ENCODE results near the gene CAPG. TPM values are rescaled to one million over a fixed set of nuclear protein-coding genes. Genes with fewer than 3 reads are reported as not detected.
A peak's percentile ranks its signal among the peaks of the same experiment; 100 is the strongest.

The CAPG gene
- total RNA-seq, 1 experiment from 2014 or later: 0.63 TPM

DNA sequence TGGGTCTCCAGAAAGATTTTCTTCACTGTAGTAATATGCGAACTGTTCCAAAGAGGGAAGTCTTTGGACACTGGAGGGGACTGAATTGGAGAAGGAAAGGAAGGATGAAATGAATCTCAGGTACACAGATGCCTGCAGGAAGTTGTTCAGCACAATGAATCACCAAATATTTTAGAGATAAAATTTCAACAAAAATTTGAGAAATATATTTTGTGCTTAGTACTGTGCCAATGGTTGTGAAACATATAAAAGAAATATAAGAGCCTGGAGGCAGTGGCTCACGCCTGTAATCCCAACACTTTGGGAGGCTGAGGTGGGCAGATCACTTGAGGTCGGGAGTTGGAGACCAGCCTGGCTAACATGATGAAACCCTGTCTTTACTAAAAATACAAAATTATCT, 52.4 kb downstream of the CAPG start:
- Histone ChIP-seq H2AFZ (ENCODE audit: low read length) (no peak overlapping the region), H3K4me2 (ENCODE audit: low read depth, low read length, poor library complexity, severe bottlenecking) (no peak overlapping the region), H3K4me1 (ENCODE audit: low read length) (peaks cover 23% of the 10 kb centered on the region), H3K9me2 (replicated peaks; ENCODE audit: insufficient read depth, low read length) (no peaks in the 10 kb centered on the region), H3K4me3 (ENCODE audit: low read length) (no peak overlapping the region), H3K9ac (ENCODE audit: low read length) (no peak overlapping the region), H3K9me3 (ENCODE audit: low read length) (no peaks in the 10 kb centered on the region), H3K79me2 (ENCODE audit: low read length) (peaks cover 38% of the 10 kb centered on the region), H4K20me1 (ENCODE audit: insufficient read depth, low read depth, low read length) (no peaks in the 10 kb centered on the region), H3K36me3 (ENCODE audit: insufficient read depth, low read length) (peaks cover 5% of the 10 kb centered on the region; the same call in 1 of the 2 replicates), H3K27me3 (ENCODE audit: low read length) (no peaks in the 10 kb centered on the region), H3K27ac (ENCODE audit: low read length) (no peak overlapping the region)
- no peak for DNase-seq

DNA sequence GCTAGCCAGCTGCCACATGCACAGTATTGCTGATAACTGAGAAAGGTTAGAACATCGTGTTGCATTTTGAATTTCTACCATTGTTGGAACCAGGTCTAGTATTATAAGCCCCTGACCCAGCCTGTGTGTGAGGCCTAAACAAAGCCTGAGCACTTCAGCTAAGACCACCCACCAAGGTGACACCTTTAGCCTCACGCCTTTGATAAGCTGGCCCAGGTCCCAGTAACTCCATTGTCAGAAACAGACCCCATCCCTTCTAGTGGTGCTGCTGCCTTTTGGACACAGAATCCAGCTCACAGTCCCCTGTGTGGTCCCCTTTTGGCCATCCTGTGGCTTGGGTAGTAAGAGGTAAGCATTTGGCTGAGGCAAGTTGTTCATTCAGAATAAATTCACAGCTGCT, 54.0 kb downstream of the CAPG start:
- H3K27ac ChIP-seq (ENCODE audit: low read length): no peak overlapping the region
- H3K4me1 ChIP-seq (ENCODE audit: low read length): peaks cover 25% of the 10 kb centered on the region
- no peak for DNase-seq
- no peaks in the 10 kb centered on the region for H3K9me2 ChIP-seq (replicated peaks; ENCODE audit: insufficient read depth, low read length)
- no peaks in the 10 kb centered on the region for H4K20me1 ChIP-seq (ENCODE audit: insufficient read depth, low read depth, low read length)
- H3K9ac ChIP-seq (ENCODE audit: low read length): peak overlapping the region; percentile 72
- no peaks in the 10 kb centered on the region for H3K27me3 ChIP-seq (ENCODE audit: low read length)
- H3K36me3 ChIP-seq (ENCODE audit: insufficient read depth, low read length): peaks cover 5% of the 10 kb centered on the region; the same call in 1 of the 2 replicates
- no peaks in the 10 kb centered on the region for H3K9me3 ChIP-seq (ENCODE audit: low read length)
- H3K4me3 ChIP-seq (ENCODE audit: low read length): no peak overlapping the region
- H2AFZ ChIP-seq (ENCODE audit: low read length): no peak overlapping the region
- H3K79me2 ChIP-seq (ENCODE audit: low read length): peaks cover 44% of the 10 kb centered on the region
- H3K4me2 ChIP-seq (ENCODE audit: low read depth, low read length, poor library complexity, severe bottlenecking): peak overlapping the region; percentile 80

- Histone ChIP-seq H3K4me1 (ENCODE audit: low read length) (peaks cover 25% of the 10 kb centered on the region), H3K9ac (ENCODE audit: low read length) (peak overlapping the region; percentile 72), H3K27ac (ENCODE audit: low read length) (no peak overlapping the region), H4K20me1 (ENCODE audit: insufficient read depth, low read depth, low read length) (no peaks in the 10 kb centered on the region), H3K9me2 (replicated peaks; ENCODE audit: insufficient read depth, low read length) (no peaks in the 10 kb centered on the region), H3K4me3 (ENCODE audit: low read length) (peak overlapping the region; percentile 80), H3K4me2 (ENCODE audit: low read depth, low read length, poor library complexity, severe bottlenecking) (peak overlapping the region; percentile 80), H3K79me2 (ENCODE audit: low read length) (peaks cover 44% of the 10 kb centered on the region), H3K9me3 (ENCODE audit: low read length) (no peaks in the 10 kb centered on the region), H3K36me3 (ENCODE audit: insufficient read depth, low read length) (peaks cover 8% of the 10 kb centered on the region; the same call in 1 of the 2 replicates), H2AFZ (ENCODE audit: low read length) (no peak overlapping the region), H3K27me3 (ENCODE audit: low read length) (no peaks in the 10 kb centered on the region)
- DNase-seq: peak; percentile 64
These were observed 54.6 kb downstream of the CAPG start for GRCh38 chr2:85355521-85355920.

- Histone ChIP-seq H3K36me3 (ENCODE audit: insufficient read depth, low read length) (peaks cover 13% of the 10 kb centered on the region; the same call in 1 of the 2 replicates), H3K4me2 (ENCODE audit: low read depth, low read length, poor library complexity, severe bottlenecking) (peak overlapping the region; percentile 80), H3K79me2 (ENCODE audit: low read length) (peaks cover 44% of the 10 kb centered on the region), H3K4me1 (ENCODE audit: low read length) (peaks cover 25% of the 10 kb centered on the region), H3K9me3 (ENCODE audit: low read length) (no peaks in the 10 kb centered on the region), H3K9me2 (replicated peaks; ENCODE audit: insufficient read depth, low read length) (no peaks in the 10 kb centered on the region), H3K4me3 (ENCODE audit: low read length) (peak overlapping the region; percentile 80), H3K27me3 (ENCODE audit: low read length) (no peaks in the 10 kb centered on the region), H3K9ac (ENCODE audit: low read length) (peak overlapping the region; percentile 72), H4K20me1 (ENCODE audit: insufficient read depth, low read depth, low read length) (no peaks in the 10 kb centered on the region), H2AFZ (ENCODE audit: low read length) (peak overlapping the region; percentile 38), H3K27ac (ENCODE audit: low read length) (no peak overlapping the region)
- peak; percentile 67 for DNase-seq
These were observed 55.1 kb downstream of the CAPG start for GRCh38 chr2:85355073-85355410.

DNA sequence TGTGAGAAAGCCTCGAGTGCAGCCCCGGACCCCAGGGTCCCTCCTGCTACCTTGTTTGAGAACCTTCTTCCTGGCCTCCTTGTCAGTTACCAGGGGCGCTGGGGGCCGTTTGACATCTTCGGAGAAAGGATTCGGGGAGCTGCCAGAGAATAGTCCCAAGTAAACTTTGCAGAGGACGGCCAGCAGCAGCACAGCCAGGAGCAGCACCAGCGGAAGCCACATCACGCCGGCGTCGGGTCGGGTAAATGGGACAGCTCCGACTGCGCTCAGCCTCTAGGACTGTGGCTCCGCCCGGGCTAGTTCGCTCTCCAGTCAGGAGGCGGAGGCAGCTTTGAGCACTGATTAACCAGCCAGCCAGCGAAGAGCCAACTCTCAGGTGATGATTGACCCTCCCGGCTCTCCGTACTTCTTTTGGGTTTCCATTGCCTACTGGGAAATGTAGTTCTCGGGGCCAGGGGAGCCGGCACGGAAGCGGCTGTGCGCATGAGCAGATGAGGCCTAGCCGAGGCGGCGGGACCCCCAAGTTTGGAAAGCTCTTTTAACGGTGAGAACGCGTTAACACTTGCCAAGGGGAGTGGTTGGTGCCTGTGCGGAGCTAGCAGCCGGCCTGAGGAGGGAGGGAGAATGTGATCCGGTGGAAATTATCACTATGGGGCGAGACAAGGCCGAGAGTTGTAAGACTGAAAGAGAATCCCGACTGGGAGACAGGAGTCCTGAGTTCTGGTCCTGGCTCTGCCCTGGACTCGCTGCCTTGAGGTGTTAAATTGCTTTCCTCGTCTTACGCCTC, 55.7 kb downstream of the CAPG start, which contains the start of the genes ELMOD3 and RETSAT:
ELMOD3 (plus strand) TSS at position 484 of the 787 bp plus-strand sequence. CDS start 2,430 bp downstream, outside the sequence.
RETSAT (minus strand) TSS at position 243 of the 787 bp plus-strand sequence; CDS start at position 222, 21 bp downstream.
- H3K9ac ChIP-seq (ENCODE audit: low read length): peak within 1 kb of the TSS; percentile 85
- H3K27me3 ChIP-seq (ENCODE audit: low read length): no peaks in the 10 kb centered on the region
- no peaks in the 10 kb centered on the region for H3K9me2 ChIP-seq (replicated peaks; ENCODE audit: insufficient read depth, low read length)
- peaks cover 25% of the 10 kb centered on the region for H3K4me1 ChIP-seq (ENCODE audit: low read length)
- H3K4me2 ChIP-seq (ENCODE audit: low read depth, low read length, poor library complexity, severe bottlenecking): peak within 1 kb of the TSS; percentile 97
- H3K79me2 ChIP-seq (ENCODE audit: low read length): peaks cover 44% of the 10 kb centered on the region
- no peaks in the 10 kb centered on the region for H3K9me3 ChIP-seq (ENCODE audit: low read length)
- peak within 1 kb of the TSS; percentile 40 for H2AFZ ChIP-seq (ENCODE audit: low read length)
- peaks cover 19% of the 10 kb centered on the region; the same call in 1 of the 2 replicates for H3K36me3 ChIP-seq (ENCODE audit: insufficient read depth, low read length)
- peak; percentile 100 for DNase-seq
- H3K27ac ChIP-seq (ENCODE audit: low read length): peak within 1 kb of the TSS; percentile 15; the same call in 1 of the 2 replicates
- peak within 1 kb of the TSS; percentile 80 for H3K4me3 ChIP-seq (ENCODE audit: low read length)
- no peaks in the 10 kb centered on the region for H4K20me1 ChIP-seq (ENCODE audit: insufficient read depth, low read depth, low read length)

DNA sequence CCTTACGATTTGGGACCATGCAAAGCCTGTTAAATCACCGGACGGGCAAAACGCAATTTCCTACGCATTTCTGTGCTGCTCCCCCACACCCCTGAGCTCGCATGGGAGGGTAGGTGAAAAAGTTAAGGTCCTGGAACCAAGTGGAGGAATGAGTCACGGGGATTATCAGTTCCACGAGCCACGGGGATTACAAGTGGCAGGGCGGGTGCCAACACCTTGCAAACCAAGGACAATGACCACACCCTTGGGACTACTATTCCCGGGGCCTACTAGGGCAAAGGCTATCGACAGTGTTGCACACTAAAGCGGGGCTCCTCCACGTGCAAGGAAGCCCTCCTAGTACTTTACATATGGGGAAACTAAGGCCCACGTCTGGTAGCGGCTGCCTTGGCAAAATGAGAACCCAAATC, 56.3 kb downstream of the CAPG start:
- Histone ChIP-seq H4K20me1 (ENCODE audit: insufficient read depth, low read depth, low read length) (no peaks in the 10 kb centered on the region), H3K4me3 (ENCODE audit: low read length) (peak overlapping the region; percentile 80), H3K36me3 (ENCODE audit: insufficient read depth, low read length) (peaks cover 21% of the 10 kb centered on the region; the same call in 1 of the 2 replicates), H3K27ac (ENCODE audit: low read length) (peak overlapping the region; percentile 15; the same call in 1 of the 2 replicates), H3K9me3 (ENCODE audit: low read length) (no peaks in the 10 kb centered on the region), H2AFZ (ENCODE audit: low read length) (peak overlapping the region; percentile 40), H3K9ac (ENCODE audit: low read length) (peak overlapping the region; percentile 85), H3K27me3 (ENCODE audit: low read length) (no peaks in the 10 kb centered on the region), H3K4me2 (ENCODE audit: low read depth, low read length, poor library complexity, severe bottlenecking) (peak overlapping the region; percentile 97), H3K79me2 (ENCODE audit: low read length) (peaks cover 44% of the 10 kb centered on the region), H3K4me1 (ENCODE audit: low read length) (peaks cover 25% of the 10 kb centered on the region), H3K9me2 (replicated peaks; ENCODE audit: insufficient read depth, low read length) (no peaks in the 10 kb centered on the region)
- peak; percentile 72 for DNase-seq

- no peaks in the 10 kb centered on the region for H3K9me2 ChIP-seq (replicated peaks; ENCODE audit: insufficient read depth, low read length)
- H3K36me3 ChIP-seq (ENCODE audit: insufficient read depth, low read length): peaks cover 18% of the 10 kb centered on the region; the same call in 1 of the 2 replicates
- H3K79me2 ChIP-seq (ENCODE audit: low read length): peaks cover 5% of the 10 kb centered on the region
- no peak overlapping the region for H3K27ac ChIP-seq (ENCODE audit: low read length)
- peaks cover 1% of the 10 kb centered on the region for H3K4me1 ChIP-seq (ENCODE audit: low read length)
- no peak overlapping the region for H3K4me3 ChIP-seq (ENCODE audit: low read length)
- no peak overlapping the region for H3K4me2 ChIP-seq (ENCODE audit: low read depth, low read length, poor library complexity, severe bottlenecking)
- H3K9me3 ChIP-seq (ENCODE audit: low read length): no peaks in the 10 kb centered on the region
- no peak for DNase-seq
- no peak overlapping the region for H2AFZ ChIP-seq (ENCODE audit: low read length)
- H3K9ac ChIP-seq (ENCODE audit: low read length): no peak overlapping the region
- H3K27me3 ChIP-seq (ENCODE audit: low read length): no peaks in the 10 kb centered on the region
- no peaks in the 10 kb centered on the region for H4K20me1 ChIP-seq (ENCODE audit: insufficient read depth, low read depth, low read length)
These were observed 62.6 kb downstream of the CAPG start for GRCh38 chr2:85347599-85347998.
